Stimulated activated CD4-positive, alpha-beta T cell treated with anti-CD3 and anti-CD28 coated beads, Interleukin-1b, Interleukin-23, amount 100 ng/mL, for 4 hours (primary cell): ENCODE data around the gene NAALADL2.

Experiments used
- DNase-seq, 2 donors: peaks; one replicate each; pipeline ENCODE4 v3.0.0-alpha.2; 2020; ENCODE audit warnings: low read depth in 2 of 2

NAALADL2 gene

GRCh38 chr3:175836617-175837016 lies 977.5 kb downstream of the NAALADL2 start:
- DNase-seq, result no peak

- no peak for DNase-seq
These were observed 978.8 kb downstream of the NAALADL2 start for GRCh38 chr3:175837962-175838361.

GRCh38 chr3:175839366-175840005 lies 980.4 kb downstream of the NAALADL2 start:
- DNase-seq, result no peak

- DNase-seq, result no peak
These were observed 992.4 kb downstream of the NAALADL2 start for GRCh38 chr3:175851541-175851940.

- no peak for DNase-seq
These were observed 993.4 kb downstream of the NAALADL2 start for GRCh38 chr3:175852560-175852959.

- no peak for DNase-seq
These were observed 998.6 kb downstream of the NAALADL2 start for GRCh38 chr3:175857666-175858270.
